CD4-positive, alpha-beta T cell treated with Interleukin-15 for 1 hour (primary cell): ENCODE measurements around the gene PCDH1.

Source experiments
- DNase-seq: peaks from one replicate; pipeline ENCODE4 v3.0.0-alpha.2; 2020

PCDH1 gene

DNA sequence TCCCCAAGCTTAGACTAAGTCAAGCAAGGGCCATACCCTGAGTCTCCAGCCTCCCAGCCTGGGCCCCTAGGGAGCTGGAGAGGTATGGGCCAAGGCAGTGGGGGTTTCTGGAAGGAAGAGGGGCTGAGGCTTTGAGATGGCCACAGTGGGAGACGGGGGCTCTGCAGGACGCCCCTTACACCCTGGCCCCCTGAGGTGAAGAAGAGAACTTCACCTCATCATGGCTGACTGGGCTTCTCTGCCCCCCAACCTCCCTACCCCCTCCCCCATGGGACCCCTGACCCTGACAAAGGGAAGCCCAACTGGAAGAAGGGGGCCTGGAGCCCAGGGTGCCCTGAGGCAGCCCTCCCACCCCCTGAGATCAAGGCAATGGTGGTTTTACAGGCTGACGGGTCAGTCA, 25.8 kb downstream of the PCDH1 start:
- no peak for DNase-seq

DNA sequence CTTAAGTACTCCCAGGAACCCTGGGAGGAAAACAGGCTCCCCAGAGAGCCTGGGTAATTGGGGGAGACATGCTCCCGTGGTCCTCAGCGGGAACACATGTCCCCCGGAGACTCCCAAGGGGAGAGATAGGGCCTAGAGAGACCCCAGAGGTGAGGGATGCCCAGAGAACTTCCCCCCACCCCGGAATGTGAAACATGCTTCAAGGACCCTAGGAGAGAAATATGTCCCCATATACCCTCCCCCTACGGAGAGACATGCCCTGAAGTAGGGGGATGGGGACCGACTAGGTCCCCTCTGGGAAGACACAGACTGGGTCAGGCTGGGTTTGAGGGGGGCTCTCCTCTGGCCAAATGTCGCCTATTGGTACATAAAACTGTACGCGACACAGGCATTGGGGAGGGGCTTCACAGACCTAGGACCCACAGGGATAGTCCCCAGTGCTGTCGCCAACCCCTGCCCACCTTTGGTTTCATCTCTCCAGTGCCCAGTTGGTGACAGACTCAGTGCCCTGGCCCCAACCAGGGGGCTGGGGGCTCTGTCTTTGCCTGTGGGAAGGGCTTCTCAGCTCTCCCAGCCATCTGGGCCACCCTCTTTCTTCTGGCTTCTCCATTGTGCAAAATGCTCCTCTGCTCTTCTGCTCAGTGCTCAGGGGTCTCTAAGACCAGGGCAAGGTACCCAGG, 26.9 kb downstream of the PCDH1 start:
- no peak for DNase-seq

DNA sequence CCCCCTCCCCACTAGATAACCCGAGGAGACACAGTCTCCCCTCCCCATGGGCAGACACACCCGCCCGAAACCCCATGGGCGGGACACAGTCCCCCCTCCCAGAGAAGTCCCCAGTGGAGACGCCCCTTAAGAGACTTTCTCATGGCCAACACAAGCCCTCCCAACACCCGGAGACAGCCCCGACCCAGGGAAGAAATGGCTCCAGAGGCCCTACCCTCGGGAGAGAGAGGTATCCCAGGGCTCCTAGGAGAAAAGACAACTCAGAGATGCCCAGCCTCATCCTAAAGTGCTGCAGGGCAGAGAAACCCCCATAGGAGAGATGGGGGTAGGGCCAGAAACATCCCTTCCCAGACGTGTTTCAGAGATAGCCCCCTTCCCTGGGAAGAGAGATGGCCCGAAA, 27.4 kb downstream of the PCDH1 start:
- no peak for DNase-seq

DNA sequence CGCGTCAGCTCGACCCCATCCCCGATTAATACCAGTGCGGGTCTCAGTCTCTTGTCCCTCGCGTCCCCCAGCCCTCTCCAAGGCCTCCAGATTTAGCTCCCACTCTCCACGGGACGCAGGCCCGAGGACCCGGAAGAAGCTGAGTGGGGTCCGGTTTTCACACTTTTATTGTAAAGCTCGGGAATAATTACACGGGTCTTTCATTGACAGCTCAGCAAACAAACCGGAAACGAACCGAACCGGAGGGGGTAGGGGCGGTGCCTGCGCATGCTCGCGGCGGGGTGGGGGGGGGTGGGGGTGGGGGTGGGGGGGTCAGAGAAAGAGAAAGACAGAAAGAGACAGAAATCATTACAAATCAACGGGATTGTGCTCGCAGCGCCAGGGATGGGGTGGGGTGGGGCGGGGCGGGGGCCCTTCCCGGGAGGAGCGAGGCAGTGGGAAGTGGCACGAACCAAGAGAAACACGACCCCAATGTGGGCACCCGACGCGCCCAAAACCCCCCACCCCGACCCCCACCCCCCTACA, 27.9 kb downstream of the PCDH1 start:
- no peak for DNase-seq

DNA sequence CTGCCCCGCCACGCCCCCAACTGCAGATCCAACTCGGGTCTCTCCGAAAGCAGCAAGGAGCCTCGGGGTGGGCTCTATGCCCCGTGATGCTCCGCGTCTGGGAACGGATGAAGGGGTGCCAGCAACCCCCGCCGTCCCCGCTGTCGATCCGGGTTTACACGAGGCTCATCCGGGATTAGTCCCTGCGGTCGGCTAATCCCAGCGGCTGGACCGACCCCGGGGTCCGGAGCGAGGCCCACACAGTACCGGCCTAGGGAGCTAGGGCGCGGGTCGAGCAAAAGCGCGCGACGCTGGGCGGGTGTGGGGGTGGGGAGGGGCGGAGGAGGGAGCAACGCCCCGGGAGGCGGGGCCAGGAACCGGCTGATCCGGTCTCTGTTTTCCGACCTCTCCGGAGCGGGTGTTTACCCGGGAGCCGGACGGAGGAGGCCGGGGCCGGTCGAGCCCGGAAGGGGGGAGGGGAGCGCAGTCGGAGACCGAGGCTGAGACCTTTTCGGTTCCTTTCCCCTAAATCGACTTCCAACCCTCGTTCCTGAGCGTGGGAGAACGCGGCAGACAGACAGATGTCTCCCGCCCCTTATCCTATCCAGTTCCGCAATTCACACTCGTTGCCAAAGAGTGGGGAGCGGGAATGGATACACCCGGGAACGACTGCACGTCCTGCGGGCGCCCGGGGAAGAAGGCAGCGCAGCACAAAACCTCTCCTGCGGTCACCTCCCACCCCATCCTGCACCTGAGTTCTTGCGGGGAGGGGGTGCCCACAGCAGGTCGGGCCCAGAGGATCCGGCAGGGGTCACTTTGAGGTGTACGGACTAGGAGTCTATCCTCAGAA, 28.6 kb downstream of the PCDH1 start:
- peak; percentile 62 for DNase-seq

DNA sequence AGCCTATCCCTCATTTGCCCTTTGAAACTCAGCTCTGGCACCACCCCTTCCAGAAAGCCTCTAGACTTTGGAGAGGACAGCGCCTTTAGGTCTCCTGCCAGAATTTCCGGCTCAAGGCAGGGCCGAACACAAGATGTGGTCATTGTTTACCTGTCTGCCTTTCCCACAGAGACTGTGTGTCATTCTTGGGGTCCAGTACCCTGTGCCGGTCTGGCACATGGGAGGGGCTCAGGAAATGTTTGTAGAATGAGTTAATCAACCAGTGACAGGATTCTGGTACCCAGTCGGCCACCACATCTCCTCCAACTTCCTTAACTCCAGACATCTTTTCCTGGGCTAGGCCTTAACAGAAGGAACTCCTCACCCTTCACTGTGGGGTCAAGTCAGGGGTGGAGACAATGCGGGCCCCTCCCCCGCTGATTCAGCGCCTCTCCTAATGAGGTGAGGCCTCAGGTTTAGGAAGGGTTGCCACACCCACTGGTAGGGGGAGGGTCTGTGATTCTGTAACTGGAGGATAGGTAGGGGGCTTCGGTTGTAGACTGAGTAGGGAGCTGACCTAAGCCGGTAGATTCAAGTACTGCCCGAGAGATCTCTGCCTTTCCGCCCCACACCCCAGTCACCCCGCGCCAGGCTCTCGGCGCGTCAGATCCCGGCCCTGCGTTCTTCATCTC, 29.3 kb downstream of the PCDH1 start:
- DNase-seq, result no peak

DNA sequence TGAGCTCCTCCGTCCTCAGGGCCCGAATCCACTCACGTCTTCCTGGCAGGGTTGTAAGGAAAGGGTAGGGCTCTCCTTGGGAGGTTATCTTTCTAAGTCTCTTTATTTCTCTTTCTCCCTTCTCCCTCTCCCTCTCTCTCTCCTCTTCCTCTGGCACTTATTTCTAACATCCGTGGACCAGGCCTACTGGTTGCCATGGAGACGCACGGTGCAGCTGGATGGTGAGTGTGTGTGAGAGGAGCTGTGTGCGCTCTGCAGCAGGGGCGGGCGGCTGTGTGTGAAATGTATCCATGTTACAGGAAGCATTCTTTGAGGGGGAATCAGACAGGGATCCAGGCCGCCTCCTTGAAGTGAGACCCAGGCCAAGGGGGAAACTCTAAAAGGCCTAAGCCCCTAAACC, 32.2 kb downstream of the PCDH1 start:
- no peak for DNase-seq

DNA sequence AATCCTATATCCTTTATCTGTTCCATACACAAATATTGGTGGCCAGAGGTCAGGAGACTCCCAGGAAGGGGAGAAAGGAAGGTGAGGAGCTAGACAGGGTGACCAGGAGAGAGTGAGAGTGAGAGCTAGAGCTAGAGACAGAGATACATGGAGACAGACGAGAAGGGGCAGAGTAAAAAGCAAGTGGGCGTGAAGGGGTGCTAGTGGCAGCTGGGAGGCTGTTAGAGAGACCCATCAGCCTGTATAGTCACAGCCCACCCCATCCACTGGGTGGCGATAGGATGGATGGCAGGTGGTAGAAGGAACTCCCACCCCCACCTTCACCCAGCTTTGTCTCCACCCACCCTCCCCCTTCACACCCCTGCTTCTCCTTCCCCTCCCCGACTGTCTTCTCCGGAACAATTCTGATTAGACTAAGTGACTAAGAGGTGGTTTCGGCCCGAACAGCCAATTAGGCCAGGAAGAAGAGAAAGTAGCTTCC, 32.8 kb downstream of the PCDH1 start:
- no peak for DNase-seq

DNA sequence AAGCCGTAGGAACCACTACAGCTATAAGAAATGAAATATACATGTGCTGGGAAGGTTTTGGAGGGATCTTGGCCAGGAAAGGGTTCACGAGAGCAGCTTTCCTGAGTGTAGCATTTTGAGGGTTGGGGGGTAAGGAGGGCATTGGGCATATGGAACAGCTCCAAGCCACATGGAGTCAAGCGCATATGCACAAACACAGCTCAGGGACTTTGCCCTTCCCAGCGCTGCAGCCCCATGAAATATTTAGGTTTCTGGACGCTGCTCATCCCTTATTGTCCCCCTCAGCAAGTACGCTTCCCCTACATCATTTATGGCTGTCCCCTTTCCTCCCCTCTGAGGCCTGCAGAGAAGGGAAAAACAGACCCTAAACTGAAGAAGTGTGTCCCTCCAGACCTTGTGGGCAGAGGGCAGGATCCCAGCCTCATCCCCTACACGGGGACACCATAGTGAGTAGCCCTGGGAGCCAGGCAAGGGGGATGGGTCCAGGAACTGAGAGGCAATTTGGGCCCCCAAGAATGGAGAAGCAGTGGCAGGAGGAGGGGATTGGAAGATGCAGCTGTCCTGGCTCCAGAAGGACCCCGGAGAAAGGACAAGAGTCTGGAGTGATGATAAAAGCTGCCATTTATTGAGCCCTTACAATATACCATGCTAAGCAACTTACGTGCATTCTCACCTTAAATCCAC, 33.7 kb downstream of the PCDH1 start:
- no peak for DNase-seq

DNA sequence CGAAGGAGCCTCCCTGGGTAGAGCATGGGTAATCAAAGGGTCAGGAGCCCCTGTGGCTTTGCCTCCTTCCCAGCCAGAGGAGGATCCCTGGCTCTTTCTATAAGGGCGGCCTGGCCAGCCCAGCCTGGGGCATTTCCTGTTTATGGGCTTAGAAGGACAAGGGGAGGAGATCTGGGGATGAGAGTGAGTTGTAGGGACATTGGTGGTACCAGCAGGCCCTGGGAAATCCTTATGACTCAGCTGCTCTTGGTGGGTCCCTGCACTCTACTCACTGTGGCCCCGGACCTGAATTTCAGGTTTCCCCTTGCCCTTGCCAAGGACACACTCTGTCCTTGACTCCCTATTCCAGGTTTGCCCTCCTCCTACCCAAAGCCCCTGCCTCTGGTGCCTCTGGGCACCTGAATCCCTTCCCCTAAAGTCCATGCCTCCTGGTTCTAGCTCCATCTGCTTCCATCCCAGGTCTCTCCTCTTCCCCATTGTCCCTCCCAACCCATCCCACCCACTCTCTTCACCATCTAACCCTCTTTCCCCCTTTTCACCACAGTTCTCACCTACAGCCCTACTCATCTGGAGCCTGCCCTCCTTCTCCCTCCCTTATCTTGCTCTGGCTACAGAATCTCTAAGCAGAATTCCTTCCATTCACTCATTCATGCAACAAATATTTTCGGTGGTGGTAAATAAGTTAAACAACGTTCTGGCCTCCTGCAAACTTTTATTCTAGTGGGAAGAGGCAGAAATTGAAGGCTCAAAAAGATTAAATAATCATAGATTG, 34.9 kb downstream of the PCDH1 start:
- no peak for DNase-seq

DNA sequence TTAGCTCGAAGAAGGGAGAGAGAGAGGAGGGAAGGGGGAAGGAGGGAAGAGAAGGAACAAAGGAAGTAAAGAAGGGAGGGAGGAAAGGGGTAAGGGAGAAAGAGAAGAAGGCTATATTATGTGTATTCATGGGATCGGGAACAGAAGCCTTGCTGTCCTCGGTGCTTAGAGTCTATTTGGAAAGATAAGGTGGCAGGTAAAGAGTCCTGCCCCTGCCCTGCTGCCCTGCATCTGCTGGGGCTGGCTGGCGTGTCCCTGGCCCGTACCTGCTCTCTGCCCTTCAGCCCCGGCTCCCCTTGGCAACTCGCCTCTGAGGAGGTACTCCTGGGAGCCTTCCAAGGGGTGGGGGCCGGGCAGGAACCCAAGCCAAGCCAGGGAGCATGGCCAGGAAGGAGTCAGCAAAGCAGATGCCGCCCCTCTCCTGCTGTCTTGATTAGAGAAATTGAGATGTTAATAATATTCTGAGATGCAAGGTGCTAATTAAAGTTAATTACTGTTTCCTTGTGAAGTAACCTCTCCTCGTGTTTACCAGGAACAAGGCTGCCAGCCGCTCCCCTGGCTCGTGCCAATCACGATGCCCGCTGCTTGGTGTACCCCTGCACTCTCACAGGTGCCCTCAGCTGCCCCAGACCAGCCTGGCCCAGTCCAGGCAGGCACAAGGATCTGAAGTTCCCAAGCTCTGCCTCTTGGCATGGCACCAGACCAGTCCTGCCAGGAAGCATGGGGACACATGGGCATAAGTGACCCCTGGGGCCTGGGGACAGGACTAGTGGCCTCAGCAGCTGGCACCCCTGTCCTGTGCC, 36.6 kb downstream of the PCDH1 start:
- DNase-seq, result no peak

DNA sequence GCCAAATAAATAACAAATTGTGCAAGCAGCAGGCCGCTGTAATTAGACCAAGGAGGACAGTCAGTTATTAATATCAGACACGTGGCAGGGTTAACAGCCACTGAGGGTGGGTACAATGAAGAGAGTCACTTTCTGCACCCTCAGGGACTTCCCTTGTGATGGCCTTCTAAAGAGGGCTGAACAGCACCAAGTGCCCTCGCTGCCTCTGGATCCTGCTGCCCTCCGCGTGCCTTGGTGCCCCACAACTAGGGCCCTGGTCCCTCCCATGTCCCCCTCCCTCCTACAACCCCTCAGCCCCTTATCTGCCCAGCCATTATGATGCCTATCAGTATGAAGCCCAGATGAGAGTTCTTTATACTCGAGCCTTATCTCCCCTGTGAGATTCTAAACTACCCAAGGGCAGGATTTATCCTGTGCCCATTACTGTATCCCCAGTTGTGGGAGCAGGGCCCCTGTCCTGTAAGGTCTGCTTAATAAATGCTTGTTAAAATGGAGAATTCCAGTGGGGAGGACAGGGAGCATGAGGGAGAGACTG, 37.3 kb downstream of the PCDH1 start:
- no peak for DNase-seq

DNA sequence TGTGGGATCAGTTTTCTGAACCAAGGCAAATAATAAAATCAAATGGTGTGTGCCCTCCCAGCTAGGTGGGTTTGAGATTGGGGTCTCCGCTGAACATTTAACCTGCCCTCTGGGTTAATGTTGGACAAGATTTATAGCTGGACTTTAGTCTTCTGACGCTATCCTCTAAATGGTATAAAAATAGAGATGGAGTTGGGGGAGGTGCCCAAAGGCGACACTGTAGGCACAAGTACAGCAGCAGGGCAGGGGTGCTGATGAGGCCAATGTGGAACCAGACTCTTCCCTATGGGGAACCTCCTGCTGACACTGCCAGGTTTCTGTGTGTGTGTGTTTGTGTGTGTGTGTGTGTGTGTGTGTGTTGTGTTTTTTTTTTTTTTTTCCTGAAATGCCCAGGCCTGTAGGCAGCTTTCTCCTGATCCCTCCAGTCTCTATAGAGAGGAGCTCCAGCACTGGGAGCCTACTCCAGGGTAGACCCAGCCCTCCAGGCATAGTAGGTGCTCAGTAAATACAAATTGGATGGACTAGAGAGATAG, 37.9 kb downstream of the PCDH1 start:
- no peak for DNase-seq

DNA sequence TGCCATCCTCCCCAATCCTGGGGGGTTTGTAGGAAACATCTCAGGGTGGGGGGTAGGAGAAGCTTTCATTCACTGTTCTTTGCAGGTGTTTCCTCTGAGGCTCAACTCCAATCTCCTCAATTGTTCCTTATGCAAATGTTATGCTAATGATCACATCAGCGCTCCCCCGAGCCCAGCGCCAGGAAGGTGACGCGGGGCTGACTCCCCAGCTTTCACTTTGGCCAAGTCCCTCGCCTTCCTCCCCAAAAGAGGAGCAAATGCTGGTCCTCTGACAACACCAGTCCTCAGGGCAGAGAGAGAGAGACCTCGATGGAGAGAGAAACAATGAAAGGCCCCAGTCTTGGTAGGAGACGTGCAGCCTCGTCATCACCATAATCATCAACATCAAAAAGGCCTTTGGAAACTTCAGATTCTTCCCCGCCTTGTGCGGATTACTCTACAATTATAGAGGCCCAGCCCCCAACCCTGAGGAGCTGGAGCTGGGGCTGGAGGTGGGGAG, 39.1 kb downstream of the PCDH1 start:
- no peak for DNase-seq

DNA sequence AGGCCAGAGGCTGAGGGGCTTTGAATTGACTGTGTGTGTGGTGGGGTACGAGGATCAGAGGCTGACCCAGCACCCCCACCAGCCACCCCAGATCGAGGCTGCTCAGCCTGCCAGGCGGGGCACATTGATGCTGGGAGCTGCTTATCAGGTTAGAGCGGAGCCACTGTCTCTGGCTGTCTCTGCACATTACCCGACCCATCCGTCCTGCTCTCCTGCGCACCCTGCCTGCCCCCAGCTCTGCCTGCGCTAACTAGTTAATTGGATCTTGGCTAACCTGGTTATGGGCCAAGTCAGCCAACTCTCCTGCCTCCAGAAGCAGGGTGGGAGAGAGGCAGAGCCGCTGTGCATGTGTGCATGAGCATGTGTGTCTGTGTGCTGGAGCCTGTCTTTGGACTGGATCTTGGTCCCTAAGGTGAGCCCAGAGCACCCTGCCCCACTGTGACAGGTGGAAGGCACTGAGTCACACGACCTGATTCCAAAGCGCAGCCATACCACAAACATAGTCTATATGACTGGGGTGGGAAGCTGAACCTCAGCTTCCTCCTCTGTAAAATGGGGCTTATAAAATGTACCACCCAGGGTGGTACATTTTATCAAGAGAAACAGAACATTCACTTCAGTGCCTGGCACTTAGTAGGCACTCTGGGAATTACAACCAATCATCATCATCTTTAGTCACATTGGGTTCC, 39.7 kb downstream of the PCDH1 start:
- no peak for DNase-seq

DNA sequence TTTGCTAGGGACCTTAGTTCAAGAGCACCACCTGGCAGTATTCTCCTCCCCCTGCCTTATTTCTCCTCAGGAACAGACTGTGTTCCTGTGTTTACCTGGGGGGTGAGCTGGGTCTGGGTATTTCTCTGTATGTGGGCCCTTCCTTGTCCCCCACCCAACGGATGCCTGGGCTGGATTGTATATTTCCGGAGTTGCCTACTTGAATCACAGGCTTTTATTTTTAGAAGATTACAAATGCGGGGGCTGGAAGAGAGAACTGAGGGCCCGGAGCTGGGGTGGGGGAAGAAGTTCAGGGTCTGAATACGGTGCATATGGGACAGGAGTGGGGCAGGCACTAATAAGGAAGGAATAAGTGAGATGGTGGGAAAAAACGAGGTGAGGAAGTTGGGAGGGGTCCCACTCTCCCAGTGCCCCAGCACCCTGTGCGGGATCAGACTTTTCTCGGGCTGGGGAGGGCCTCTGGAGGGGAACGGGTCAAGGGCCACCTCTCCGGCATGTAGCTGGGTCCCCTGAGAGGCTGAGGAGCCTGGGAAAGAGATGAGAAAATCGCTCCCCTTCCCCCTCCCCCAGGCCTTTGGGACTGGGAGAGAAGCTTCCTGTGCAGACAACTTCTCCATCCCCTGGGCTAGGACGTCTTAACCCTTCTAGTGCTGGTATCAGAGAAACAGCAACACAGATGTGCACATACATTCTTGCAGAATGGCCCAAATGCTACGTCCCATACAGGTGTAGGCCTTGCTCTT, 42.1 kb downstream of the PCDH1 start:
- no peak for DNase-seq

DNA sequence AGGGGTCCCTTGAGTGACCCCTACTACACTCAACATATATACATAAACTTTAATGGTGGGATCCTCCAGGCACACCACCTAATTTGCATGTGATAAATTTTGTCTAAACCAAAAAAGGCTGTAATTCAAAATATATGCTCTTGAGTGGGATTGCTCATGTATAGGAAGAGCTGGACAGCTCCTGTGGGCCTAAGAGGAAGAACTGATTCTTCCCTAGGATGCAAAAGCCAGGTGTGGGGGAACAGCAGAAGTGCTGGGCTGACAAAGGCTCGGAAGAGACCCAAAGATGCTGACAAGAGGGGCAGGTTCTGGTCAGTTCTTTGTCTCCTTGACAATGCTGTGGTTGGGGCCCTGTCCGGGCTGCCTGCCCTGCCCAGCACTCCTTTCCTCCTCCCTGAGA, 43.9 kb downstream of the PCDH1 start:
- no peak for DNase-seq

DNA sequence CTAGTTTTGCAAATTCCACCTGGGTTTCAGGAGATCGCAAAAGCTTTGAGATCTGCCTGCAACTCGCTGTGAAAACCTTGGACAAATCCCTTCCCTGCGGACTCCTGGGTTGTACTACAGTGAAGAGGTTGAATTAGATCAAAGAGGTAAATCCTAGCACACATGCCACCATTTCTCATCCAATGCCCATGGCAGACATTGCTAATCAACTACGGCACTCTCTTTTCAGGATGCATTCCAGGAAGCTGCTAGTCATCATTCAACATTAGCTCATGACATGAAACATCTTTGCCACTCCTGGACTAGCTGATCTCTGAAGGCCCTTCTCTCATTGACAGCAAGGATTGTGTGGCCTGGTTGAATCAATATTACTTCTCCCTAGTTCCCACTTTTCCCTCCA, 46.1 kb downstream of the PCDH1 start:
- no peak for DNase-seq

DNA sequence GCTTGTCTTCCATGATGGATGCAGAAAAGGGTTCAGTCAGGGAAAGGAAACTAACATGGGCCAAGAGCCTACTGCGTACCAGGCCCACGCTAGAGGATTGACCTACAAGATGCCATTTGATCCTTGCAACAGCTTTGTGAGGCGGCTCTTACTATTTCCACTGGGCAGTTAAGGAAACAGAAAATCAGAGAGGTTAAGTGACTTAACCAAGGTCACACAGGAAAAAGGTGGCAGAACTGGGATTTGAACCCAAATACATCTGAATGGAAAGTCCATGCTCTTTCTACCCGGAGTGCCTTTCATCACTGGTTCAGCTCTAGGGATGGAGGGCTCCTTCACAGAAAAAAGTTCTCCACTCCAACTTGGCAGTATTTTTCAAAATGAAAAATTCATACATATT, 50.0 kb downstream of the PCDH1 start:
- DNase-seq, result no peak
